M059J (cell line): Measurements from ENCODE around the gene DUOXA1. TPM values are rescaled to one million over a fixed set of nuclear protein-coding genes. Genes with fewer than 3 reads are reported as not detected.

ENCODE experiments used
- DNase-seq: peaks from one replicate; pipeline ENCODE4 v3.0.0-alpha.2; 2012; ENCODE audit warnings: low read depth
- total RNA-seq: library from RNA; depleted of rRNA; stranded (reverse); fragments of >200 nt; shearing (Covaris generic); gene quantifications from 2 replicates; pipeline ENCODE4 v1.2.3, GENCODE V29; 2014; rRNA removed

The DUOXA1 gene
- not detected in 2 replicates for total RNA-seq

GRCh38 chr15:45129651-45130129 is at the start of gene DUOXA1, which contains the start of gene DUOX1:
Gene DUOXA1, minus strand, starts transcription at chr15:45129879. Its CDS starts 6,865 bp downstream, at chr15:45123014.
Gene DUOX1, plus strand, starts transcription at chr15:45129994. Its CDS starts 1,973 bp downstream, at chr15:45131967.
- no peak for DNase-seq

- DNase-seq, result no peak
Measured at GRCh38 chr15:45177285-45177684, 47.6 kb upstream of the DUOXA1 start.

DNA sequence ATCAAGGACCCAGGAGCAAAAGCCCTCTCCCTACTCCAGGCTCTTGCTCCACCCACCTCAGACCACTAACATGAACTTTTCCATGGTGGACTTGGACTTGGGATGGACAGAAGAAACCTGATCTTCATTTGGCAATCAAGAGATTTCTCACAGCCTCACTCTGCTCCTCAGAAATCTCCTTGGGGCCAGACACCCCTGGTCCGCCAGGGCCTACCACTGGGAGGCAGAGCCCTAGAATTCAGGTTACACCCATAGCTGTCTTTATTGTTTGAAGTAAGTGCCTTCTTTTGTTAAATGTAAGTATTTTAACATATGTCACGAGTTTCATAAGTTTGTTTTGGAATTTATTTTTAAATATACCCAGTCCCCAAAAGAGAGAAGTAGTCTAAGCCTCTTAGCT is 44.9 kb upstream of the DUOXA1 start:
- no peak for DNase-seq

DNA sequence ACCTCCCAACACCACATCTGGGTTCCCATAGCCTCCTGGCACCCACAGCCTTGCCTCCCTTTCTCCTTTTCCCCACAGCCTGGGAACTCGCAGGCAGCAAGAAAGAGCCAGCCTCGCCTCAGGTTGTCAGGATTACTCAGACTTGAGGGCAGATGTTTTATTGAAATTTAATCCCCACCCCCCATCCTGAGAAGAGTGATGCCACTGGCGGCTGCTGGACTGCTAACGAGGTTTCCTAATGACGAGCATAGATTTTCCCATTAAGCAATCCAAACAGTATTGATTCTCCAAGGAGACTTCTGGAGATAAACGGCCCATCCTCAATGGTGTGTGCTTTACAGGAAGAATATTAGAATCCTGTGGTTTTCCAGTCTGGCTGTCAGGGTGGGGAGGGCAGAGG is 44.4 kb upstream of the DUOXA1 start:
- no peak for DNase-seq

DNA sequence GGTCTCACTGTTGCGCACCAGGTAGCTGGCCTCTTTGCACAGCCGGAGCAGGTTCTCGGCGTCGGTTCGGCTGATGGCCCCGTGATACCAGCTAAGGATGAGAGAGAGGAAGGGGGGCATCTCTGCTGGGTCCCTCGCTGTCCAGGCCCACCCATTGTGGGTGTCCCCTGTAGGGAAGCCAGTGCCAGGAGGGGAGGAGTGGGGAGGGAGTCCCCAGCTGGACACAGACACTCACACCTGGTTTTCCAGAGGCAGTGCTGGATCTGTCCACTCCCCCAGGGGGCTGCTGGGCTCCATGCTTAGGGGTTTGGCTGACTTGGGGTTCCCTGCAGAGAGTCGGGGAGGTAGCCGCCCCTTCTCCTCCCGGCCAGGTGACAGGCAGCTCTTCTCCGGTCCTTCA is 42.2 kb upstream of the DUOXA1 start:
- no peak for DNase-seq

- no peak for DNase-seq
Measured at GRCh38 chr15:45169608-45170480, 40.2 kb upstream of the DUOXA1 start.

DNA sequence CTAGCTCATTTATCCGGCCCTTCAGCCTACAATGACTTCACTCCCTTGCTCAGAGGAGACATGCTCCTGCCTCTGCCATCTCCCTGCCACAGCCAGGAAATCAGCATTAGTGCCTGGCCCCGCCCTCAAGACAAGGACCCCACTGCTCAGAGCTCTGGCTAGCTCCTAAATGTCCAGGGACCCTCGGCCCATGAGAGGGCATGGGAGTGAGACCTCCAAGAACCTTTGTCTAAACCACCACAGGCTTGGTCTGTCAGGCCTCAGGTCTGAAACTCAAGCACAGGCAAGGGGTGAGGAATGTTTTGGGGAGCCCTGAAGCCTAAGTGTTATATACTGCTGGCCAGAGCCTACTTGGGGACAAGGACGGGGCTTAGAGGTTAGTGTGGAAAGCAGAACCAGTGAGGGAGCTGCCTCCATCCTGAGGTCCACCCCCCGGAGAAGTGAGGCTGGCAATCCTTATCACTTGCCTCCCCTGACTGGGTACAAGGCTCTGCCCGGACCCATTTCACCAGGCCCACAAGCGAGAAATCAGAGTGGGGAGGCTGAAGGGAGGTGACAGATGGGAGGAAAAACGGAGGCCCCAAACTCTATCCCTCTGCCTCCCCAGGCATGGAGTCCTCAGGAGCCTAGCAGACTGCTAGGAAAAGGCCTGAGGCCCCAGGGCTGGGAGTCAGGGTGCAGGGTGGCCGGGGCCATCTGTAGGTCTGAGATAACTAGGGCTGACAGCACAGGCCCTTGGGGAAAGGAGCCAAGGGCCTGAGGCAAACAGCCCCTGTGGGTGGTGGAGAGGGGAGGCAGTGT is 39.3 kb upstream of the DUOXA1 start:
- no peak for DNase-seq

DNA sequence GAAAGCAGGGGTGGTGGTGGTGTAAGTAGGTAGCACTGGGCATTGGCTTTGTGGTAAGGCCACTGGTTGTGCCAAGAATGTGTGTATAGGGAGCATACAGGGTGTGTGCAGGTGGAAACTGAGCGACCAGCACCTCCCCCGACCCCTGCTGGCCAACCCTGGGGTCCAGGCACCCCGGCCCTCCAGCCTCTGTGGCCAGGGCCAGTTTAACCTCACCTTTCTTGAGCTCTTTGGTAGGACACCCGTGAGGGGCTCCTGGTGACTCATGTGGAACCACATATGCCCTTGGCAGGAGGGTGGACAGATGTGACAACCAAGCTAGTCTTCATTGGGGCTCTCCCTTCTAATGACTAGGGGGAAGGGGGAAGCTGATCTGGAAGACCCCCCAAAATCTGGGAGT is 38.6 kb upstream of the DUOXA1 start:
- DNase-seq, result no peak

- DNase-seq, result no peak
Measured at GRCh38 chr15:45167631-45168205, 38.0 kb upstream of the DUOXA1 start.

GRCh38 chr15:45166834-45167630 is 37.4 kb upstream of the DUOXA1 start:
- peak; percentile 81 for DNase-seq

GRCh38 chr15:45165536-45165935 is 35.9 kb upstream of the DUOXA1 start:
- no peak for DNase-seq

- no peak for DNase-seq
Measured at GRCh38 chr15:45164914-45165313, 35.2 kb upstream of the DUOXA1 start.

- no peak for DNase-seq
Measured at GRCh38 chr15:45163508-45163856, 33.8 kb upstream of the DUOXA1 start.

DNA sequence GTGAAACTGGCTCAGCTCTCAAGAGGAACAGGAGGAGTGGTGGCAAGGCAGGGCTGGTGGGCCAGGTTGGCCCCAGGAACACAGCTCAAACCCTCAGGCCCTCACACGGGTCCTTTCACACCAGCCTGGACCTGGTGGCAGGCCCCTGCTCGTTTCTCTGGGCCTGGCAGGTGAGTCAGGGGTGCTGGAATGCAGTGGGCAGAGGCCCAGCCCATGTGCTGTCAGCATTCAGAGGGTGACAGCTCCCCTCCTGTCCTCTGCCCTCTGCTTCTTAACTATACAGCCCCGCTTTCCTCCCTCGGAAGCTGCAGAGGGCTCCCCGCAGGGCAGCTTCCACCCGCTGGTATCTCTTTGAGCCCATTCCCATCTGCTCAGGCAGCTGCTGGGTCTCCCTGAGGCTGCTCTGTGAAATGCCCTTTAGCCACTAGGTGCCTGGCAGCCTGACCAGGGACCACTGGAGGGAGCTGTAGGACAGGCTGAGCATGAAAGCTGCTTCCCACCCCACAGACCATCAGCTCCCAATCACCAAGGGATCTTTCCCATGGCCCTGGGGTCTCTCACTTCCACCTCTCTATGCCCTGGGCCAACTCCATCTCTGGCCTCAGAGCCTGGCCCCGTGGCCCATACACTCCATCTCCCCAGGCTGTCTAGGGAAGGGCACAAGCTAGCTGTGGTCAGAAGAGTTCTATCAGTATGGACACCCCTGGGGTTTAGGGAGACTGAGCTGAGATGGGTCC is 33.3 kb upstream of the DUOXA1 start:
- DNase-seq, result peak; percentile 75

DNA sequence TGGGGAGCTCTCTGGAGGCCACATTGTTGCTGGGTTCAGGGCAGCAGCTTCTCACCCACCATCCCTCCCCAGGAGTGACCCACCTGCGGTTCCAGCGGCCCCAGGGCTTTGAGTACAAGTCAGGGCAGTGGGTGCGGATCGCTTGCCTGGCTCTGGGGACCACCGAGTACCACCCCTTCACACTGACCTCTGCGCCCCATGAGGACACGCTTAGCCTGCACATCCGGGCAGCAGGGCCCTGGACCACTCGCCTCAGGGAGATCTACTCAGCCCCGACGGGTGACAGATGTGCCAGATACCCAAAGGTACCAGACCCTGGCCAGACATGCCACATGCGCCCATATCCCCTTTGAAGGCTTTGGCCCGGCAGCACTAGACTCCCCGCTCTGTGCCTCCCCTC is 32.0 kb upstream of the DUOXA1 start:
- DNase-seq, result no peak

- peak; percentile 79 for DNase-seq
Measured at GRCh38 chr15:45157974-45158373, 28.3 kb upstream of the DUOXA1 start.

DNA sequence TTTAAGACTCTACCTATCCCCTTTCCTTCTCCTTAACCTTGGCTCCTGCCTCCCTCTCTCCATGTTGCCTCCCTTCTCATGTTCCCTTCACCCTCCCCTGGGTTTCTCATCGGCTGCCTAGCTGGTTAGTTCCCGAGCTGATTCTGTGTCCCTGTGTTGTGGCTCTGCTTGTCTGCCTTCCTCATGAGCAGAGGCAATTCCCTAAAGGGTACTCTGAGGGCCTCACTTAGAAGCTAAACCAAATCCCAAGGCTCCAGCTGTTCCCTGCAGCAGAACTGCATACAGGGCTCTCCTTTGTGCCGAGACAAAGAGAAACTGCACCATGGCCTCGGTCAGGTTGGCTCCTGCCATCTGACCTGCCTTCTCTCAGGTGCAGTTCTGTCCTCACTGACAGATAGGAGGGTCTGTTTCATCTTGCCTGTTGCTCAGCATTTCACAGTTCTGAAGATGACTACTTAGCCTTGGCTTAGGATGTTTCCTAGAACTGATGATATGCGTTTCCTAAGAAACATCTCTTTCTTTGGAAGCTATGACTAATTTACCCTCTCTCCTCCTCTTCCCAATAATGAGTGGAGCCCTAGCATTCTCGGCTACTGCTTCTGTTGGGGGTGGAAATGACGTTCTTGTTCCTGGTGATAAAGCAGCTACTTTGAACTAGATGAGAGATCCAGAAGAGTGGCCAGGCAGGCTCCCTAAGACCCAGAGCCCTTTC is 27.2 kb upstream of the DUOXA1 start:
- DNase-seq, result peak; percentile 33

- DNase-seq, result no peak
Measured at GRCh38 chr15:45155739-45156138, 26.1 kb upstream of the DUOXA1 start.

- no peak for DNase-seq
Measured at GRCh38 chr15:45151998-45152828, 22.5 kb upstream of the DUOXA1 start.
